Temporal lobe (tissue), 2 donors: ENCODE data around the gene CHL1. TPM values are rescaled to one million over a fixed set of nuclear protein-coding genes. Genes with fewer than 3 reads are reported as not detected.

Source experiments
- small RNA-seq: library from RNA; depleted of rRNA; stranded (forward); fragments of <200 nt; gene quantifications from one replicate; pipeline ENCODE3, GENCODE V24; 2014; ENCODE audit warnings: low replicate concordance
- total RNA-seq: library from RNA; depleted of rRNA; stranded (reverse); fragments of >200 nt; gene quantifications from one replicate; pipeline ENCODE4 v1.2.3, GENCODE V29; 2014

Gene CHL1
- total RNA-seq, 1 donor from 2014 or later: 896 TPM

Small RNA genes within 50 kb of the gene (small RNA-seq; reads per million reads assigned to genes)
- not detected for gene RNU6-1194P
